Type B pancreatic cell (in vitro differentiated cells): ENCODE data around the gene WDR1. TPM values are rescaled to one million over a fixed set of nuclear protein-coding genes. Genes with fewer than 3 reads are reported as not detected.

Experiments
- DNase-seq: peaks from one replicate; pipeline ENCODE4 v3.0.0; 2021; ENCODE audit warnings: mixed read lengths; ENCODE audit not compliant: unreplicated experiment; ENCODE audit errors: extremely low spot score
- H3K27ac Mint-ChIP-seq: 2 replicates; pipeline ENCODE4 v1.8.0; 2021; ENCODE audit warnings: mild to moderate bottlenecking, mixed read lengths
- H3K27me3 Mint-ChIP-seq: 2 replicates; pipeline ENCODE4 v1.8.0; 2021; ENCODE audit warnings: mixed read lengths
- H3K36me3 Mint-ChIP-seq: 2 replicates; pipeline ENCODE4 v1.8.0; 2021; ENCODE audit warnings: mixed read lengths
- H3K4me1 Mint-ChIP-seq: one replicate; pipeline ENCODE4 v1.8.0; 2021; ENCODE audit warnings: mixed read lengths; ENCODE audit not compliant: unreplicated experiment
- H3K4me3 Mint-ChIP-seq: 2 replicates; pipeline ENCODE4 v1.8.0; 2021; ENCODE audit warnings: mild to moderate bottlenecking, mixed read lengths
- H3K9me3 Mint-ChIP-seq: 2 replicates; pipeline ENCODE4 v1.8.0; 2021; ENCODE audit warnings: mixed read lengths
- CTCF ChIP-seq: fragments of 200-600 bp; sonication (generic); conservative IDR thresholded peaks from 2 replicates; pipeline ENCODE4 v1.5.0; 2021; ENCODE audit warnings: antibody characterized with exemption, mild to moderate bottlenecking
- long read RNA-seq: library from polyadenylated mRNA; unstranded; transcript quantifications from one replicate; pipeline ENCODE4 v2.0.0, GENCODE V29; 2020
- total RNA-seq: library from RNA; stranded (reverse); gene quantifications from 2 replicates; pipeline ENCODE4 v1.2.1, GENCODE V29; 2021; ENCODE audit warnings: low replicate concordance

WDR1 gene
- total RNA-seq = 227 and 313 TPM in 2 replicates
- long read RNA-seq, transcript WDR1-203 (15 exons, 3,142 nt) = major isoform, 47 of 75 reads
- long read RNA-seq, partial matches to known transcripts = 13 of 75 reads
- long read RNA-seq, other reads (novel, unspliced or antisense) = 8 of 75 reads

DNA sequence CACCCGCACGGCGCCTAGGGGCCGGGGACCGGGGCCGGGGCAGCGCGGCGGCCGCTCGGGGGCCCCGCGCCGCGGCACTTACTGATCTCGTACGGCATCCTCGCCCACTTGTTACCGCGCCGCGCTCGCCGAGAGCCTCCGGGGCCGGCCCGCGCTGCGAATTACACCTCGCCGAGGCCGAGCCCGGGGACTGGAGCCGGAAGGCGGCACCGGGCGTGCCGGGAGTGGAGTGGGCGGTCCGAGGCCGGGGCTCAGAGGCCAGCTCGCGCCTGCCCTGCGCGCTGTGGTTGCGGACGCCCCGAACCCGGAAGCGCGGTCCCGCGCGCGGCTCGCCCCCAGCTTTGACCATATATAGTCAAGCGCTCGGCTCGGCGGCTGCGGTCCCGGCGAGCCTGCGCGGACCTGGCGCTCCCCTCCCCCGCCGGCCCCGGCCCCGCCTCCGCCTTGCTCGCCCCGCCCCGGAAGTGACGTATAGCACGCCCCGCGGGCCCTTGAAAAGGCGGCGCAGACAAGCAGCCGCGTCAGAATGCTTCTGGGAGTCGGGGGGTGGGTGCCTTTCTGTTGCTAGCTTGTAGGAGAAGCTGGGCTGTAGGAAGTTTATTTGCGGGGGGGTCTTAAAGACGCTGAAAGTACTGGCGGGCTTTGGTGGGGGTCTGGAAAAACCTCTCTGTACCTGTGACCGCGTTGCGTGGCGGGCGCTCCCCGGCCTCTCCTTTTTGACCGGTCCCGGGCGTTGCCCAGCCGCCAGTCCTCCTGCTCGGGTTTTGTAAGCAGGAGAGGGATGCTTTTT is at the start of gene WDR1:
Gene WDR1 (minus strand): TSS at position 231 of the 790 bp plus-strand sequence. CDS start 133 bp downstream, at position 98.
- Mint-ChIP-seq H3K9me3 (no peaks in the 10 kb centered on the region), H3K36me3 (peaks cover 22% of the 10 kb centered on the region), H3K27me3 (no peaks in the 10 kb centered on the region), H3K4me3 (peak within 1 kb of the TSS; percentile 94), H3K27ac (peak within 1 kb of the TSS; percentile 100), H3K4me1 (peaks cover 47% of the 10 kb centered on the region)
- DNase-seq = peak; percentile 98
- TF ChIP-seq CTCF = no peak

DNA sequence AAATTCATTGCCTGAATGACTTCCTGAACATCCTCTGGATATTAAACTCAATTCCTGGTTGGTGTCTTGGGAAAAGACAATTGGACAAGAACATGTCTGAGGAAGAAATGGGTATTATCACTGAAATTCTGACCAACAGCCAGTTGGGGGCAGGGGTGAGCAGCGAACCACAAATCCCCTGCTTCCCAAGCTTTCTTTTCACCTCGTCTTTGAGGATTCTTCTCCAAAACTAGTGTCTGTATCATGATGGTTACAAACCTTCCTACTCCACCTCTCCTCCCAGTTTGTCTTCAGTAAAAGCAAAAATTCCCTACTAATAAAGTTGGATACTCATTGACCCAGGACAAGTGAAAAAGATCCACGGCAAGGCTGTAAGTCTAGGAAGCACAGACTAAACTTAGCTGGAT is 48.3 kb upstream of the WDR1 start:
- Mint-ChIP-seq H3K4me1 (no peaks in the 10 kb centered on the region), H3K4me3 (no peak overlapping the region), H3K9me3 (no peaks in the 10 kb centered on the region), H3K27ac (no peak overlapping the region), H3K36me3 (no peaks in the 10 kb centered on the region), H3K27me3 (peaks cover 2% of the 10 kb centered on the region)
- DNase-seq = no peak
- peak; percentile 79 for TF ChIP-seq CTCF

DNA sequence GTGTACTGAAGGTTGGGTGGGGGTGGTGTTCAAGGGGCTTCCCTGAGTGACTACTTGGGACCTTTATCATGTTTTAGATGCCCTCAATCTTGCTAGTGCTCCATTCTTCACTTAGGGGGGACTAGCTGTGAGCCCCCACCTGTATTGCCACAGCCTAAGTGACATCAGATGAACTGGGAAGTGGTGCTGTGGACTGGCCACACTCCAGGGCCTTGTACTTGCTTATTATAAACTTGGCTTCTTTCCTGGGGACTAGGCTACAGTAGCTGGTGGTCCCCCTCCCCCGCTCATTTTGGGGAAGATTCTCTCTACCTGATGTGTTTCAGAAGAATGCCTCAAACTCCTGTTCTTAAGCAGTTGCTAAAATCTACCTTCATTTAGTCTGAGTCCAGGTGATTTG is 46.7 kb upstream of the WDR1 start:
- no peak for TF ChIP-seq CTCF
- no peaks in the 10 kb centered on the region for H3K36me3 Mint-ChIP-seq
- no peak for DNase-seq
- H3K4me3 Mint-ChIP-seq = no peak overlapping the region
- no peaks in the 10 kb centered on the region for H3K9me3 Mint-ChIP-seq
- H3K27ac Mint-ChIP-seq = no peak overlapping the region
- peaks cover 6% of the 10 kb centered on the region for H3K27me3 Mint-ChIP-seq
- H3K4me1 Mint-ChIP-seq = no peaks in the 10 kb centered on the region

- Mint-ChIP-seq H3K27me3 (peaks cover 10% of the 10 kb centered on the region), H3K9me3 (no peaks in the 10 kb centered on the region), H3K4me1 (peaks cover 5% of the 10 kb centered on the region), H3K27ac (no peak overlapping the region), H3K4me3 (no peak overlapping the region), H3K36me3 (no peaks in the 10 kb centered on the region)
- DNase-seq = no peak
- TF ChIP-seq CTCF = no peak
These were observed 45.9 kb upstream of the WDR1 start for GRCh38 chr4:10162341-10163000.

DNA sequence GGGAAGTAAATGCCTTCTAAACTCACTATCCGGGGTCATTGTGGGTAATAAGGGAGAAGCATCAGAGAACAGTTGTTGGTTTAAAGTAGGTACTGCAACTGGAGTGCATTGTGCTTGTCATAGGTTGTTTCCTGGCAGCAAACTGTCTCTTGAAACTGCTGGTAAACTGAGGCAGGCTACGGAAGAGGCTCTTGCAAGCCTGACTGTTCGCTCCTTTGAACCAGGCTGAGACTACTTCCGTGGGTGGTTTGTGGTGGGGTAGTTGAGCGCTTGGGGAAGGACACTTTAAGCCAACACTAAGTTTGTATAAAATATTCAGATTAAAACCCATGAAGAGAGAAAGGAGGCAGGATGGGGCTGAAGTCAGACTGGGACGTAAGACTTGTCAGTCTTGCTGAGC is 45.2 kb upstream of the WDR1 start:
- no peak for DNase-seq
- Mint-ChIP-seq H3K36me3 (no peaks in the 10 kb centered on the region), H3K9me3 (no peaks in the 10 kb centered on the region), H3K4me1 (peaks cover 6% of the 10 kb centered on the region), H3K4me3 (no peak overlapping the region), H3K27ac (no peak overlapping the region), H3K27me3 (peaks cover 12% of the 10 kb centered on the region)
- TF ChIP-seq CTCF = no peak
